ENCODE measurements around the gene IL5RA. TPM values are rescaled to one million over a fixed set of nuclear protein-coding genes. Genes with fewer than 3 reads are reported as not detected.

IL5RA gene
- total RNA-seq, 3 donors from 2014 or later, result 0.14 to 0.57 (median 0.24) TPM

DNA sequence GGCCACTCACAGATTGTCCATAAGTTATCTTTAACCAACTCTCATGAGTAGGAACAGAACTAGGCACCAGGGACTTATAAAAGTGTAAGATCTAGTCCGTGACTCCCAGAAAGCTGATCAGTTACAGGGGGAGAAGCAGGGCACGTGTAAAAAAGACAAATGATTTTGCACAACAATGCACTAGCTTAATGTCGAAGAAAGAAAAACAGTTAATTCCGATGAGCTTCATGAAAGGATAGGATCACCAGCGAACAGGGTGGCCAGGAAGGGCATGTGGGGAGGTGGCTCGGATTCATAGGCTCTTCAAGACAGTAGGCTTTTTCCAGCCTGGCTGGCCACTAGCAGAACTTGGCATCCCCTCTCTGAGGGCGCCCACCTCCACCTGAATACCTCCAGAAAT lies 90.0 kb downstream of the IL5RA start:
- Histone ChIP-seq H3K4me3 (no peak overlapping the region), H3K9me3 (no peaks in the 10 kb centered on the region), H3K36me3 (ENCODE audit: low read depth) (no peaks in the 10 kb centered on the region), H3K4me1 (ENCODE audit: low read depth) (no peaks in the 10 kb centered on the region)
- no peak for TF ChIP-seq CTCF (IDR thresholded peaks at IDR 0.05)
- ATAC-seq (no peak), DNase-seq (no peak)
- intact Hi-C loops (cut with DNase I, micrococcal nuclease), result no loop called here

Other genes with a start within 250 kb of the IL5RA start
- 10 to 100 TPM; 21.5 to 25.1 (median 24.3) TPM for gene TRNT1, start 16.6 kb upstream of the IL5RA start, total RNA-seq
- 10 to 100 TPM; 35.8 to 65.9 (median 64.8) TPM for gene CRBN, start 69.3 kb upstream of the IL5RA start, total RNA-seq